Suppressor macrophage treated with lipopolysaccharide for 4 hours (primary cell): ENCODE data around the gene ANK2.

ENCODE experiments used
- DNase-seq: peaks from one replicate; pipeline ENCODE4 v3.0.0-alpha.2; 2020

The ANK2 gene

DNA sequence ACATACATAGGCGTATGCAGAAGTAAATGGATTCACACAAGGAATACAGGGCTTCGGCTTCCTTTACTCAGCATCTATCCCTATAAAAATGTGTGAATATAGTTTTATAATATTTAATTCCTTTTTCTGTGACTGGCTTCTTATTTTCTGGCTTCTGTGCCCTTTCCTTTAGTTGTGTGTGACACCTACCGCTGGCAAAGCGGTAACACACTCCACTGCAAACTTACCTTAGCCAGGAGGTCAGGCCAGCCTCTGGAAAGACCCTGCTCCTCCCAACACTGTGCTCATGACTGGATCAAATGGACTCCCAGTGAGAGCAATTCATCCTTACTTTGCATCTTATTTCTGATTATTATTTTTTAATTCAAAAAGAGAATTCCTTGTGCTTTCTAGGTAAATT lies 244.2 kb downstream of the ANK2 start:
- DNase-seq: no peak

DNA sequence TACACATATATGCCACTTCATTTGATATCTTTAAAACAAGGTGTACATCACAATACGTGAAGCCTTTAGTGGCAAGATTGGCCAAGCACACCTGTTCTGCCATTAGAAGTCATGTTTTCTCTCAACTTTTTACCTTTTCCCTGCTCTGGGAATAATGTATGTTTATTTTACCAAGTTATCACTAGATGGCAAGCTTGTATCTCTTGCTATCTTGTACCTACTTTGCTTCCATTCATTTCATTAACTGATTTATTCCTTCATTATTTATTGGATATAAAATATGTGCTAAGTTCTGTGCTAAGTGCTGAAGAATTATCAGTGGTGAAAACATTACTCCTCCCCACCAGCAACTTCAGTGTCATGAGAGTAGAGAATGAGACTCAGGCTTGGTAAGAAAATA lies 245.5 kb downstream of the ANK2 start:
- no peak for DNase-seq

DNA sequence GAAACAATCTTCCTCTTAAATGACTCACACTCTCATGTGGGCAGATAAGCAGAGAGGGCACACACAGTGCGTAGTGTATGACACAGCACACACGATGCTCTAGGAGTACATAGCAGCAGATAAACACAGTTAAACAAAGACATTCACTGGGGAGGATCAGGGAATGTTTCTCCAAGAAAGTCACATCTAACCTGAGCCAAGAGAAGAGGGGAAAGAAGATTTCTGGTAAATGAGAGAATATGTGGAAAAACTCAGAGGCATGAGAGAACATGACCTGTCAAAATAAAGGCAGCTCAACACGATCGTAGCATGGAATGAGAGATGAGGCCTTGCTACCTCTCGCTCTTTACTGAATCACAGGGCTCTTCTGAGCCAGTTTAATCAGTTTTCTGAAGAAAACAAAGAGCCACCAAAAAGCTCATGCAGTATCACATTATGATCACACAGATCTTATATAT lies 251.0 kb downstream of the ANK2 start:
- DNase-seq: no peak

GRCh38 chr4:113302051-113302450 lies 252.6 kb downstream of the ANK2 start:
- no peak for DNase-seq

- DNase-seq: no peak
Measured at GRCh38 chr4:113303315-113303714, 253.9 kb downstream of the ANK2 start.

- no peak for DNase-seq
Measured at GRCh38 chr4:113311047-113311446, 261.6 kb downstream of the ANK2 start.

GRCh38 chr4:113312529-113312928 lies 263.1 kb downstream of the ANK2 start:
- DNase-seq: no peak

GRCh38 chr4:113314426-113314825 lies 265.0 kb downstream of the ANK2 start:
- DNase-seq: no peak

- no peak for DNase-seq
Measured at GRCh38 chr4:113316879-113317278, 267.4 kb downstream of the ANK2 start.

GRCh38 chr4:113317523-113317922 lies 268.1 kb downstream of the ANK2 start:
- DNase-seq: no peak

GRCh38 chr4:113322736-113323135 lies 273.3 kb downstream of the ANK2 start:
- no peak for DNase-seq

- DNase-seq: no peak
Measured at GRCh38 chr4:113325876-113326615, 276.6 kb downstream of the ANK2 start.

DNA sequence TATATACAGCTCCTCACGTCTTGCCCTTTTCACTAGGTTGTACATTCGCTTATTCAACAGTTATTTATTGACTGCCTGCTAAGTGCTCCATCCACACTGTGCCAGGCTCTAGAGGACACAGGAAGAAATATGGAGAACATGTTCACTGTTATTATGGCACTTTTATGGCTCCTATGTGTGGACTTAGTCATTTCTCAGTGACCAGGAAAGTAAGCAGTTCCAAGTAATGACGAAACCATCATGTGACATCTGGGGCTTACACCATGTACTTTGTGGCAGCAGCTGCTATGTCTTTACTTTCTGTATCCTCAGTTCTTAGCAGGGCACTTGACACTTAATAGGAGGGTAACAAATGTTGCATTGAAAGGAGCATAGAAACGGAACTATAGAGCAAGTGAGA lies 278.0 kb downstream of the ANK2 start:
- peak; percentile 35 for DNase-seq

GRCh38 chr4:113328514-113328913 lies 279.1 kb downstream of the ANK2 start:
- DNase-seq: no peak

DNA sequence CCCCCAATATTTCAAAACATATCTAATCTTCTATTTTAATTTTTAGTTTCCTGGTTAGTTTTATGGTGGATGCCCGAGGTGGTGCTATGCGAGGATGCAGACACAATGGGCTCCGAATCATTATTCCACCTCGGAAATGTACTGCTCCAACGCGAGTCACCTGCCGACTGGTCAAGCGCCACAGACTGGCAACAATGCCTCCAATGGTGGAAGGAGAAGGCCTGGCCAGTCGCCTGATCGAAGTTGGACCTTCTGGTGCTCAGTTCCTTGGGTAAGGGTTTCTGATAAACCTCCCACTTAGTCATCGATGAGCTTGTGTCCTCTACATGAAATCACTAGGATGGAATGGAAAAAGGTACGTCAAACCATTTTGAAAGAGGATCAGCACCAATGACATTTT lies 280.7 kb downstream of the ANK2 start:
- no peak for DNase-seq

DNA sequence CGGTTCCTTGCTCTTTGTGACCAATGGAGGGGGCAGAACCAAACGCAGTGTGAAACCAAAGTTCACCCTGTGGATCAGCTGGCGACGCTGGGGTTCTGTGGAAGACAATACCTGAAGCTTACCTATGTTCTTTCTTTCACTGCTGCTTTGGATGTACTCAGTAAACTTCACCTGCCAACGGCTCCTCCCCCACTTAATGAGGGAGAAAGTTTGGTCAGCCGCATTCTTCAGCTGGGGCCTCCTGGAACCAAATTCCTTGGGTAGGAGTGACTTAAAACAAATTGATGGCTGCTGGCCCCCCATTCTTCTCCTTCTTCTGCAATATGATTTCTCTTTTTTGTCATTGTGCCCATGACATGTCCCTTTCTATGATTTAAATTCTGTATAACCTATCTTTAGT lies 282.4 kb downstream of the ANK2 start:
- no peak for DNase-seq

GRCh38 chr4:113332701-113333100 lies 283.2 kb downstream of the ANK2 start:
- DNase-seq: no peak

- DNase-seq: no peak
Measured at GRCh38 chr4:113335746-113336145, 286.3 kb downstream of the ANK2 start.

- DNase-seq: no peak
Measured at GRCh38 chr4:113336556-113336955, 287.1 kb downstream of the ANK2 start.

GRCh38 chr4:113339430-113339813 lies 290.0 kb downstream of the ANK2 start:
- no peak for DNase-seq

GRCh38 chr4:113344100-113344499 lies 294.6 kb downstream of the ANK2 start:
- DNase-seq: no peak

DNA sequence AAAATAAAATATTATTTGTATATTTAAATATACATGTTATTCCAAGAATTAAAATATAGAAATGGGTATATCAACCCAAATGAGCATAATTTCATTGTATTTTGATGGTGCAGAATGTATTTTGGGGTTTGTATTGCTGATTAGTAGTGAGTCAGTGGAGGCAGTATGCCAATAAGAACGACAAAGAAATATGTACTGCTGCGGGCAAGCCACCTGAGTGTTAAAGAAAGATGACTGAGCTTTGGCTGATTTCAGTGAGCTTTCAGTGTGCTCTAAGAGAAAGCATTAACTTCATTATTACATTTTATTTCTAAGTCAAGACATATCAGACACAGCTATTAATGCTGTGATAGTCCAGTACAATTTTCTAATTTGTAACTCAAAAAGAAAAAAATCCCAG lies 297.8 kb downstream of the ANK2 start:
- DNase-seq: no peak

DNA sequence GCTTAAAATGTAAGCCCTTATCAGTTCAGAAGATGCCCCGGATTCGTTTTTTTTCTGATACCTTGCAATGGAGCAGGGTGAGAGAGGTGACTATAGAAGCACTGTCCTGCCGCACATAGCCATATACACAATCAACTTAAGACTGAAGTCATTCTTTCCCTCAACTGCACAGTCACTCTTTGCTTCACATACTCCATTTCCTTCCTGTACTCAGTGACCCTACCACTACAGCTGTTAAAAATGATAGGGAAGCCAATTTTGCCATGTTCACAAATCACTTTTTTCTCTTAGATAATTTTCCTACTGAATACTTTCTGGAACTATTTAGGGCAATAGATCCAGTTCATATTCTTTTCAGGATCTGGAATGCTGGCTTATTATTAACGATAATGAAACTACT lies 300.0 kb downstream of the ANK2 start:
- no peak for DNase-seq

DNA sequence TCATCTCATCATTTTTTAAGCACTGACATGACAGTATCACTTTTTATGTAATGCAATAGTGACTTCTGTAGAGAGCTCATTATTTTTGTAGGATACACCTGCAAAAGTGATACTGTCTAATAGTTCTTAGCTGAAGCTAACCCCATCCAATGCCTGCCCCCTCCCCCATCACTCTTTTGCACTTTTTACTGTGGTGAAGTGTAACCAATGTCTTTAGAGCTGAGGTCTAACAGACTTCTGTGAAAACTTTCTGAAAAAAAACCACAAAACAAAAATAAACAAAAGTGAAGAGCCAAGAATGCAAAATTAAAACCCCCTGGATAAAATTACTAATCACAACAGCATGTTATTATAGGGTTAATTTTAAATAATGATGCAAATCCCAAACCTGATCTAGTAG lies 301.1 kb downstream of the ANK2 start:
- no peak for DNase-seq
